K562 (cell line): ENCODE measurements around the gene CLCN2. TPM values are rescaled to one million over a fixed set of nuclear protein-coding genes. Genes with fewer than 3 reads are reported as not detected.

Experiments
- ATAC-seq: fragments of 200-7000 bp; cut with Tn5 transposase; 3 replicates; pipeline ENCODE4 v1.9.1; 2020; ENCODE audit warnings: moderate library complexity
- BruUV-seq: library from RNA; stranded (reverse); fragments of 400-500 nt; replicated peaks from 2 replicates; lab custom pipeline; 2021; lab: Mats Ljungman, UMichigan
- CTCF ChIA-PET: fragments of 300-600 bp; formaldehyde crosslinking; extraction: SDS; loops from one replicate; lab custom pipeline; 2021; ENCODE audit warnings: low intra/inter-chr PET ratio; lab: Yijun Ruan, JAX
- POLR2A ChIA-PET: fragments of 300-600, 350-650 bp; sonication (Branson Sonifier 250); formaldehyde crosslinking; extraction: SDS; loops from one replicate; lab custom pipeline; 2021; ENCODE audit warnings: antibody characterized with exemption, inconsistent platforms; lab: Yijun Ruan, JAX
- DNase-seq, 4 experiments: peaks; one replicate each; pipeline versions ENCODE4 v3.0.0 to v3.0.0-alpha.2; 2011 to 2018; ENCODE audit warnings: low spot score in 3 of 4, mixed read lengths in 3 of 4; ENCODE audit errors: extremely low read depth in 1 of 4
- FAIRE-seq: peaks from 2 replicates; lab custom pipeline; 2011; peaks lifted over from hg19 to GRCh38; lab: Jason Lieb, UNC
- H2AFZ ChIP-seq: 2 replicates; pipeline ENCODE4 v1.6.0; 2011; ENCODE audit warnings: low read depth, low read length, control low read depth, inconsistent platforms
- H3K27ac ChIP-seq: fragments of 200-600 bp; 3 replicates; pipeline ENCODE4 v1.8.0; 2011; ENCODE audit warnings: low read depth, mild to moderate bottlenecking, control low read depth, inconsistent platforms, low read length, moderate library complexity, mixed read lengths; ENCODE audit errors: extremely low read depth
- H3K27me3 ChIP-seq, 2 experiments: fragments of 300-600 bp in 1 of 2; 2 replicates in 1 of 2; 3 replicates in 1 of 2; pipeline versions ENCODE4 v1.6.0 to v1.8.0; 2011; ENCODE audit warnings: inconsistent platforms in 2 of 2, low read length in 2 of 2, mild to moderate bottlenecking in 1 of 2, mixed read lengths in 1 of 2, moderate library complexity in 1 of 2; ENCODE audit not compliant: control insufficient read depth in 2 of 2, insufficient read depth in 2 of 2
- H3K36me3 ChIP-seq: fragments of 300-600 bp; 3 replicates; pipeline ENCODE4 v1.8.0; 2011; ENCODE audit warnings: mild to moderate bottlenecking, low read length, inconsistent platforms; ENCODE audit not compliant: control insufficient read depth, insufficient read depth
- H3K4me1 ChIP-seq, 2 experiments: fragments of 200-600 bp in 1 of 2; replicated peaks in 1 of 2; 2 replicates in 1 of 2; 3 replicates in 1 of 2; pipeline versions ENCODE4 v1.5.1 to v1.8.0; 2011; ENCODE audit warnings: inconsistent platforms in 2 of 2, low read length in 2 of 2, mild to moderate bottlenecking in 1 of 2, mixed read lengths in 1 of 2, moderate library complexity in 1 of 2; ENCODE audit not compliant: control insufficient read depth in 2 of 2, insufficient read depth in 2 of 2
- H3K4me2 ChIP-seq: 2 replicates; pipeline ENCODE4 v1.6.1; 2011; ENCODE audit warnings: low read length, control low read depth, inconsistent platforms, mixed read lengths; ENCODE audit not compliant: insufficient read depth
- H3K4me3 ChIP-seq: fragments of 200-600 bp; sonication (generic), shearing (Covaris generic); 2 replicates; pipeline ENCODE4 v1.5.1; 2016; ENCODE audit warnings: control low read depth, inconsistent platforms
- H3K79me2 ChIP-seq: fragments of 200-600 bp; 3 replicates; pipeline ENCODE4 v1.8.0; 2011; ENCODE audit warnings: low read length, inconsistent platforms; ENCODE audit not compliant: control insufficient read depth, insufficient read depth
- H3K9ac ChIP-seq, 2 experiments: 2 replicates each; pipeline versions ENCODE4 v1.6.0 to v1.6.1; 2011; ENCODE audit warnings: low read depth in 2 of 2, low read length in 2 of 2, control low read depth in 1 of 2, inconsistent platforms in 1 of 2, mild to moderate bottlenecking in 1 of 2, mixed read lengths in 1 of 2; ENCODE audit not compliant: insufficient read depth in 1 of 2
- H3K9me1 ChIP-seq: one replicate; pipeline ENCODE4 v1.6.0; 2011; ENCODE audit warnings: inconsistent platforms, mild to moderate bottlenecking, low read length, moderate library complexity; ENCODE audit not compliant: control insufficient read depth, insufficient read depth
- H3K9me3 ChIP-seq: replicated peaks from 2 replicates; pipeline ENCODE4 v1.5.1; 2011; ENCODE audit warnings: low read depth, low read length, inconsistent platforms; ENCODE audit not compliant: control insufficient read depth, insufficient read depth
- H4K20me1 ChIP-seq: replicated peaks from 2 replicates; pipeline ENCODE4 v1.6.1; 2011; ENCODE audit warnings: low read length, inconsistent platforms, mixed read lengths; ENCODE audit not compliant: control insufficient read depth, insufficient read depth
- FOXA1 ChIP-seq: fragments of 450-650 bp; IDR thresholded peaks from 2 replicates; pipeline ENCODE4 v1.6.1; 2016; ENCODE audit warnings: mild to moderate bottlenecking, borderline replicate concordance
- HEY1 ChIP-seq: fragments of 250-450 bp; sonication (Bioruptor Pico); IDR thresholded peaks from 2 replicates; pipeline ENCODE4 v1.5.0; 2020; ENCODE audit warnings: mild to moderate bottlenecking, moderate library complexity, borderline replicate concordance
- IRF2 ChIP-seq: sonication (generic); formaldehyde crosslinking; IDR thresholded peaks from 2 replicates; pipeline ENCODE4 v1.8.1; 2022; ENCODE audit warnings: mild to moderate bottlenecking, missing genetic modification reagents
- RAD21 ChIP-seq, 2 experiments: fragments of 250-450 bp in 1 of 2; fragments of 450-650 bp in 1 of 2; sonication (Bioruptor Pico) in 1 of 2; formaldehyde crosslinking in 1 of 2; IDR thresholded peaks in 1 of 2; conservative IDR thresholded peaks in 1 of 2; 2 replicates each; pipeline versions ENCODE4 v1.4.0 to v1.8.0; 2020 to 2022; ENCODE audit warnings: mild to moderate bottlenecking in 2 of 2, moderate library complexity in 1 of 2
- REST ChIP-seq, 2 experiments: fragments of 450-650 bp; formaldehyde crosslinking in 1 of 2; IDR thresholded peaks; 2 replicates each; pipeline versions ENCODE4 v1.4.0 to v1.6.1; 2014 to 2020; ENCODE audit warnings: mild to moderate bottlenecking in 2 of 2, borderline replicate concordance in 1 of 2, low read depth in 1 of 2
- SP2 ChIP-seq: IDR thresholded peaks from 2 replicates; pipeline ENCODE4 v1.6.1; 2011; ENCODE audit warnings: mild to moderate bottlenecking, low read depth, low read length, moderate library complexity; ENCODE audit not compliant: poor library complexity, severe bottlenecking; ENCODE audit errors: extremely low read depth
- ZFP91 ChIP-seq: sonication (generic); formaldehyde crosslinking; IDR thresholded peaks from 2 replicates; pipeline ENCODE4 v1.8.0; 2022; ENCODE audit warnings: mild to moderate bottlenecking, missing genetic modification reagents
- ZNF3 ChIP-seq: fragments of 250-450 bp; sonication (Bioruptor Pico); IDR thresholded peaks from 2 replicates; pipeline ENCODE4 v1.5.0; 2021; ENCODE audit warnings: mild to moderate bottlenecking, moderate library complexity
- WGBS: fragments of 100-300 bp; shearing (Covaris generic); methylation state at CpG from one replicate; pipeline ENCODE4 v1.1.6; 2016; ENCODE audit warnings: low coverage, mixed read lengths; ENCODE audit not compliant: insufficient coverage; ENCODE audit errors: missing lambda C conversion rate; 5-methylcytosine and 5-hydroxymethylcytosine counted together
- in situ Hi-C: fragments of 300-500 bp; cut with MboI; formaldehyde crosslinking; loops from 4 replicates; pipeline ENCODE4 v1.15.0; 2018; ENCODE audit warnings: inconsistent platforms, mixed read lengths
- intact Hi-C: fragments of 100-400 bp; cut with micrococcal nuclease; formaldehyde crosslinking; loops from 2 replicates; pipeline ENCODE4 v1.14.2; 2022
- polyA plus RNA-seq, 8 experiments: library from polyadenylated mRNA; depleted of rRNA in 4 of 8; stranded (reverse) in 5 of 8; unstranded in 3 of 8; fragments of >200 nt; fragmentation: Nextera tagmentation in 2 of 8; fragmentation: Illumina TruSeq in 1 of 8; extraction: Ambion mirVana in 2 of 8; extraction: Trizol in 1 of 8; gene quantifications; 2 replicates each; pipeline versions ENCODE4 v1.2.1 to v1.2.3, GENCODE V29; 2011 to 2014; ENCODE audit warnings: inconsistent platforms in 1 of 8, missing spikeins in 1 of 8
- total RNA-seq, 7 experiments: library from RNA; depleted of rRNA in 6 of 7; stranded (reverse); fragments of >200 nt in 6 of 7; fragmentation: Illumina TruSeq in 2 of 7; extraction: Trizol in 2 of 7; gene quantifications; 2 replicates each; pipeline versions ENCODE4 v1.2.1 to v1.2.3, GENCODE V29; 2011 to 2021; ENCODE audit warnings: low replicate concordance in 1 of 7

Gene CLCN2
- total and polyA plus RNA-seq, 9 of the 15 experiments (the other 6 are each of a cell fraction or from before 2014, with no cell fraction given): 0.10 to 14.0 (median 6.9) TPM

GRCh38 chr3:184299488-184300377 is 61.7 kb downstream of the CLCN2 start:
- Histone ChIP-seq H3K9me3 (no peaks in the 10 kb centered on the region), H3K27ac (peak overlapping the region; percentile 74), H2AFZ (peak overlapping the region; percentile 66), H3K4me3 (peak overlapping the region; percentile 84), H3K4me1 (peaks cover 7 to 9% of the 10 kb centered on the region in 2 experiments; a peak in 4 of 5 replicates), H3K36me3 (peaks cover 49% of the 10 kb centered on the region), H3K27me3 (no peaks in the 10 kb centered on the region), H3K4me2 (peak overlapping the region; percentile 94), H3K9ac (peak overlapping the region; percentile 87 to 98), H4K20me1 (no peaks in the 10 kb centered on the region; the same call in 1 of the 2 replicates), H3K79me2 (peaks cover 30% of the 10 kb centered on the region), H3K9me1 (no peaks in the 10 kb centered on the region)
- ATAC-seq (peak; percentile 5), FAIRE-seq (peak; percentile 54), DNase-seq (peak in 1 of 4 experiments; percentile 41)
- ChIA-PET POLR2A (interaction anchor here (0.6 to 1.4 kb wide), 4 partner anchors 9 to 66 kb away, joined by 3 to 8 read pairs (median 4); no protein-coding TSS in a partner anchor), CTCF (no interaction called here)
- BruUV-seq: no TSS peak
- intact Hi-C loops (loop anchor here (2.0 to 5.0 kb wide), 3 partner anchors 15 to 127 kb away; partner anchors contain the start of genes ALG3, AP2M1, EEF1AKMT4 and EIF4G1), in situ Hi-C loops (no loop called here)
- 6% methylated on average over 29 of the region's 29 CpGs for WGBS
- TF ChIP-seq IRF2 (CRISPR knock-in tag): no peak
- TF ChIP-seq ZNF3 (CRISPR knock-in tag): no peak
- TF ChIP-seq RAD21 (CRISPR knock-in tag; conservative IDR thresholded peaks at IDR 0.05 in 1 of 2, IDR thresholded peaks at IDR 0.05 in 1 of 2): no peak
- no peak for TF ChIP-seq SP2
- no peak for TF ChIP-seq REST (IDR thresholded peaks at IDR 0.05; ENCODE audit: borderline replicate concordance)
- no peak for TF ChIP-seq REST (CRISPR knock-in tag; IDR thresholded peaks at IDR 0.05; ENCODE audit: low read depth)
- TF ChIP-seq ZFP91 (CRISPR knock-in tag): 0 out of 2 replicates have a peak, but pooled peaks have one; percentile 17
- no peak for TF ChIP-seq HEY1 (CRISPR knock-in tag)
- TF ChIP-seq FOXA1: no peak
